Fibroblast of the aortic adventitia (primary cell): Measurements from ENCODE around the gene TGM2. TPM values are rescaled to one million over a fixed set of nuclear protein-coding genes. Genes with fewer than 3 reads are reported as not detected.

ENCODE experiments used
- DNase-seq: peaks from one replicate; pipeline ENCODE4 v3.0.0-alpha.2; 2010; ENCODE audit warnings: low read depth
- H3K4me3 ChIP-seq: 2 replicates; pipeline ENCODE4 v1.5.1; 2011; ENCODE audit warnings: low read depth, mild to moderate bottlenecking, control low read depth, low read length, moderate library complexity
- total RNA-seq: library from RNA; depleted of rRNA; stranded (reverse); fragments of >200 nt; gene quantifications from 2 replicates; pipeline ENCODE4 v1.2.3, GENCODE V29; 2012; ENCODE audit warnings: low replicate concordance
- TF ChIP-seq, protein P1 (sequence below): IDR thresholded peaks from 2 replicates; pipeline ENCODE4 v1.5.1; 2011; ENCODE audit warnings: mild to moderate bottlenecking, low read length, control low read depth, inconsistent platforms; ENCODE audit not compliant: insufficient read depth

The TGM2 gene
- total RNA-seq, 1 donor: 117 TPM

GRCh38 chr20:38143238-38143645 is 21.8 kb downstream of the TGM2 start:
- TF ChIP-seq, protein P1, sequence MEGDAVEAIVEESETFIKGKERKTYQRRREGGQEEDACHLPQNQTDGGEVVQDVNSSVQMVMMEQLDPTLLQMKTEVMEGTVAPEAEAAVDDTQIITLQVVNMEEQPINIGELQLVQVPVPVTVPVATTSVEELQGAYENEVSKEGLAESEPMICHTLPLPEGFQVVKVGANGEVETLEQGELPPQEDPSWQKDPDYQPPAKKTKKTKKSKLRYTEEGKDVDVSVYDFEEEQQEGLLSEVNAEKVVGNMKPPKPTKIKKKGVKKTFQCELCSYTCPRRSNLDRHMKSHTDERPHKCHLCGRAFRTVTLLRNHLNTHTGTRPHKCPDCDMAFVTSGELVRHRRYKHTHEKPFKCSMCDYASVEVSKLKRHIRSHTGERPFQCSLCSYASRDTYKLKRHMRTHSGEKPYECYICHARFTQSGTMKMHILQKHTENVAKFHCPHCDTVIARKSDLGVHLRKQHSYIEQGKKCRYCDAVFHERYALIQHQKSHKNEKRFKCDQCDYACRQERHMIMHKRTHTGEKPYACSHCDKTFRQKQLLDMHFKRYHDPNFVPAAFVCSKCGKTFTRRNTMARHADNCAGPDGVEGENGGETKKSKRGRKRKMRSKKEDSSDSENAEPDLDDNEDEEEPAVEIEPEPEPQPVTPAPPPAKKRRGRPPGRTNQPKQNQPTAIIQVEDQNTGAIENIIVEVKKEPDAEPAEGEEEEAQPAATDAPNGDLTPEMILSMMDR: no peak
- no peak overlapping the region for H3K4me3 ChIP-seq
- DNase-seq: no peak

DNA sequence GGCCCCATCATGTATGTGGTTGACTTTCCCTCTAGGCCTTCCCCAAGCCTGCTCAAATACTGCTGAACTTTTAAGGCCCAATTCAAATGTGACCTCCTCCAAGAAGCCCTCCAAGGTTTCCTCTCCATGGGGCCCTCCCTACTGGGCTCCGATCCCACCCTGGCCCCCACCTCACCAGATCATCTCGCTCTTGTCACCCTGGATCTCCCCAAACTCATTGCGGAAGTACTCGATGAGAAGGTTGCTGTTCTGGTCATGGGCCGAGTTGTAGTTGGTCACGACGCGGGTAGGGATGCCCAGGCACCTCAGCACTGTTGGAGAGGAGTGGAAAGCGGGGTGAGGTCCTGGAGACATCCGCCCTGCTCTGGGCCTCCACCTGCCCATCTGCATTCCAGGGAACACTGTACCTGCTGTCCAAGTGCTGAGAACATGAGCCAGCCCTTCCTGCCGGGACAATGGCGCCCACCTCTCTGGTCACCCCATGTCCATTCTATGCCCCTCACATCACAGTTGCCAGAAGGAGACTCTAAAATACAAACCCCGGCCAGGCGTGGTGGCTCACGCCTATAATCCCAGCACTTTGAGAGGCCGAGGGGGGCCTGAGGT is 23.1 kb downstream of the TGM2 start:
- no peak for DNase-seq
- TF ChIP-seq, protein P1: no peak
- no peak overlapping the region for H3K4me3 ChIP-seq

GRCh38 chr20:38141204-38141888 is 23.7 kb downstream of the TGM2 start:
- no peak for DNase-seq
- H3K4me3 ChIP-seq: no peak overlapping the region
- TF ChIP-seq, protein P1: no peak

DNA sequence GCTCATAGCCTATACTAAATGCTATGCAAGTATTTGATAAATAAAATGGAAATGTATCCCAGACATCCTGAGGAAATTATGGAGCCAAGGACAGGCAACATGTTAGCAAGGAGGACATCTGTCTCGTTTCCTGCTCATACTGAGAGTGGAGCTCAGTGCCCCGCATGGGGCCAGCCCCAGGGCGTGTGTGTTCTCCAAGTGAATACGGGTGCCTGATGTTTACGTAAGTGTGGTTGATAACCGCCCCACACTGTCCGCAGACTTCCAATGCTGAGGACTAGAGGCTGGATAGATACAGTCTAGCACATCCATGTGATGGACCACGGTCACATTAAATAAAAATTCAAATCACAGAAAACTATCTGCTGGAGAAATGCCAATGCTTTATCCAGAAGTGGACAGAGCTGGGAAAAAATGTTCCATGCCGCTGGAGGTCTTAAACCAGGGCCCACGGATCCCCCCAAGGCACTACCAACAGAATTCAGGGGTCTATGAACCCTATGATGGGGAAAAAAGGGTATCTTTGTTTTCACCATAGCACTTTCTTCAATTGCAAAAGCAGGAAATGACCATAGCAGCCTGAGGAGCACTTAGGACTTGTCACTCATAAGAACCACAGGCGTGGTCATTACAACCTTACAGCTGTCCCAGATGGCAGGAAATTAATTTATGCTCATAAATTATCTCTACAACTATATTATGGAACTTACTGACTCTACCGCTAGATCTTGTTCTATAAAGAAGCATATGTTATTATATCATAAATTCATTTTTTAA is 24.9 kb downstream of the TGM2 start:
- DNase-seq: no peak
- no peak overlapping the region for H3K4me3 ChIP-seq
- TF ChIP-seq, protein P1: no peak

- DNase-seq: no peak
- TF ChIP-seq, protein P1: no peak
- no peak overlapping the region for H3K4me3 ChIP-seq
These were observed 25.7 kb downstream of the TGM2 start for GRCh38 chr20:38139156-38139912.

DNA sequence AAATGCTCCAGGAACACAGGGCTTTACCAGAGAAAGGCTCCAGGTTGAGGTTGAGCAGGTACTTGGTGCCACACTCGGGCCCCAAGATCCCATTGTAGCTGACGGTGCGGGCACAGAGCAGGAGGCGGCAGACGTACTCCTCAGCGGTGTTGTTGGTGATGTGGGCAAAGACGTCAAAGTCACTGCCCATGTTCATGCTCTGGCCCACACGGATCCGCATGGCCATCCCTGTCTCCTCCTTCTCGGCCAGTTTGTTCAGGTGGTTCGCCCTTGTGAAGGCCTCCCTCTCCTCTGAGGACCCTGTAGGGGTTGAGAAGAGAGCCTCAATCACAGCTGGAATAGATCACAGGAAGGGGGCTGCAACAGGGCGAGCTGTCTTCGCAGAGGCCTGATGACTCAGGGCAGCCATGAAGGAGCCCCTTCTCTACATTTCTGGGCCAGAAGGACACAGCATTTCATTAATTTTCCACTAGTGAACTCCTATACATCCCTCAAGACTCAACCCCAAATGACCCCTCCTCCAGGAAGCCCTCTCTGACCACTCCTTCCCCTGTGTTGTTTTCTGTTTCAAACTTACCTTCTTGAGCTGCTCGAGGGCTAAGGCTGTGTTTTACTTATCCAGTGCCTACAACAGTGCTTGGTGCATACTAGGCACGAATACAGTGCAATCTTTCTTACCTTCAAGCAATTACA is 26.8 kb downstream of the TGM2 start:
- no peak overlapping the region for H3K4me3 ChIP-seq
- no peak for DNase-seq
- TF ChIP-seq, protein P1: no peak
